ENCODE data around the gene PHAX. TPM values are rescaled to one million over a fixed set of nuclear protein-coding genes. Genes with fewer than 3 reads are reported as not detected.

The PHAX gene
- total and polyA plus RNA-seq, 10 of the 15 experiments (the other 5 are each of a cell fraction or from before 2014, with no cell fraction given): 28.2 to 88.7 (median 60.3) TPM

DNA sequence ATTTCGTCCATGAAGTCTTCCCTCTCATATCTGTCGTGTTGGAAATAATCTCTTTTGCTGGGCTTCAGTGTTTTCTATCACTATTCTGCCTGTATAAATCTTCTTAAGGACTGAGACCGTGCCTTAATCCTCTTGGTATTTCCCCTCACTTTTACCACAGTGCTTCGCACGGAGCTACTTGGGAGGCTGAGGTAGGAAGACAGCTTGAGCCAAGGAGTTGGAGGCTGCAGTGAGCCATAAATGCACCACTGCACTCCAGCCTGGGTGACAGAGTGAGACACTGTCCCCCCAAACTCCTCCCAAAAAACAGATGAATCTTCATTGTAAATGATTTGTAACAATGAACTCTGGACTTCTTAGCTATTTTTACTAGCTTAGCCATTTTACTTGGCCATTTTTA is 57.8 kb downstream of the PHAX start:
- TF ChIP-seq MTA2 (IDR thresholded peaks at IDR 0.05; ENCODE audit: low read depth) (no peak), USF1 (IDR thresholded peaks at IDR 0.05; ENCODE audit: borderline replicate concordance, extremely low read length, insufficient read depth, low read depth, low read length) (no peak), CHD2 (IDR thresholded peaks at IDR 0.05; ENCODE audit: borderline replicate concordance, low read depth, low read length) (no peak), RAD21 (IDR thresholded peaks at IDR 0.05; ENCODE audit: insufficient read depth, low read depth, low read length) (no peak), RB1 (IDR thresholded peaks at IDR 0.05; ENCODE audit: borderline replicate concordance) (no peak), CTCF (IDR thresholded peaks at IDR 0.05 in 2 of 3, conservative IDR thresholded peaks at IDR 0.05 in 1 of 3; ENCODE audit: control insufficient read depth in 2 of 3, extremely low read depth in 1 of 3, insufficient read depth in 1 of 3, low read depth in 3 of 3, low read length in 3 of 3) (no peak), MEF2B (IDR thresholded peaks at IDR 0.05; ENCODE audit: partially characterized antibody, poor library complexity, severe bottlenecking) (no peak), SIN3A (IDR thresholded peaks at IDR 0.05; ENCODE audit: low read depth, low read length) (no peak), MYB (IDR thresholded peaks at IDR 0.05; ENCODE audit: borderline replicate concordance, low read depth, low read length) (no peak), ESRRA (IDR thresholded peaks at IDR 0.05; ENCODE audit: low read length) (no peak), POLR2AphosphoS2 (IDR thresholded peaks at IDR 0.05; ENCODE audit: low read depth, low read length) (no peak), SIX5 (IDR thresholded peaks at IDR 0.05; ENCODE audit: low read depth, low read length, severe bottlenecking) (no peak)
- Histone ChIP-seq H3K27me3 (replicated peaks in 1 of 2; ENCODE audit: control insufficient read depth in 2 of 2, insufficient read depth in 2 of 2, low read length in 1 of 2) (no peaks in the 10 kb centered on the region), H2AFZ (ENCODE audit: control insufficient read depth, low read depth, low read length) (no peak overlapping the region), H4K20me1 (ENCODE audit: control insufficient read depth, insufficient read depth) (no peaks in the 10 kb centered on the region), H3K9me3 (replicated peaks; ENCODE audit: control insufficient read depth, insufficient read depth, low read length) (no peaks in the 10 kb centered on the region), H3K4me2 (ENCODE audit: control insufficient read depth, insufficient read depth) (no peak overlapping the region), H3K27ac (ENCODE audit: control insufficient read depth, insufficient read depth) (no peak overlapping the region), H3K36me3 (ENCODE audit: control insufficient read depth in 2 of 2, insufficient read depth in 2 of 2, low read length in 1 of 2) (no peaks in the 10 kb centered on the region), H3K79me2 (ENCODE audit: control insufficient read depth, insufficient read depth, low read length) (no peaks in the 10 kb centered on the region), H3K4me1 (ENCODE audit: control insufficient read depth, insufficient read depth, low read length) (no peaks in the 10 kb centered on the region), H3K4me3 (no peak overlapping the region), H3K9ac (ENCODE audit: control insufficient read depth, insufficient read depth, low read length) (no peak overlapping the region)
- no TSS peak for BruUV-seq (replicated peaks)
- intact Hi-C loops (cut with micrococcal nuclease; ENCODE audit: unreplicated experiment) (loop anchor here (10.0 kb wide), 1 partner anchor 386 kb away; no protein-coding TSS in a partner anchor), in situ Hi-C loops (cut with MboI) (loop anchor here (5.0 to 10.0 kb wide), 2 partner anchors 654 to 836 kb away; no protein-coding TSS in a partner anchor)
- FAIRE-seq (no peak), DNase-seq (ENCODE audit: low read depth, low spot score) (no peak), ATAC-seq (no peak)
- WGBS (ENCODE audit: insufficient coverage, insufficient replicate concordance, low lambda C conversion rate, missing lambda C conversion rate): 66% methylated on average over 5 of the region's 5 CpGs
- SMC1A ChIA-PET (ENCODE audit: uncharacterized antibody, unreplicated experiment): interaction anchor here (0.6 to 4.0 kb wide), 18 partner anchors 15 to 844 kb away, joined by 3 to 37 read pairs (median 4); no protein-coding TSS in a partner anchor
- RAD21 ChIA-PET (ENCODE audit: unreplicated experiment): interaction anchor here (0.7 to 4.2 kb wide), 11 partner anchors 15 to 658 kb away, joined by 3 to 20 read pairs (median 7); no protein-coding TSS in a partner anchor
- POLR2A ChIA-PET: interaction anchor here (0.6 to 1.0 kb wide), 4 partner anchors 23 to 310 kb away, joined by 3 to 6 read pairs (median 4); no protein-coding TSS in a partner anchor
- CTCF ChIA-PET: interaction anchor here (0.5 to 4.0 kb wide), 17 partner anchors 9 to 834 kb away, joined by 3 to 46 read pairs (median 5); no protein-coding TSS in a partner anchor

Measured in GM12878 (cell line).